GM18868 (cell line): ENCODE results near the gene TRPV4.

Source experiments
- ATAC-seq: cut with Tn5 transposase; IDR thresholded peaks from one replicate; pipeline ENCODE4 v1.9.1; 2021; ENCODE audit warnings: mild to moderate bottlenecking, moderate library complexity; ENCODE audit not compliant: unreplicated experiment

TRPV4 gene

DNA sequence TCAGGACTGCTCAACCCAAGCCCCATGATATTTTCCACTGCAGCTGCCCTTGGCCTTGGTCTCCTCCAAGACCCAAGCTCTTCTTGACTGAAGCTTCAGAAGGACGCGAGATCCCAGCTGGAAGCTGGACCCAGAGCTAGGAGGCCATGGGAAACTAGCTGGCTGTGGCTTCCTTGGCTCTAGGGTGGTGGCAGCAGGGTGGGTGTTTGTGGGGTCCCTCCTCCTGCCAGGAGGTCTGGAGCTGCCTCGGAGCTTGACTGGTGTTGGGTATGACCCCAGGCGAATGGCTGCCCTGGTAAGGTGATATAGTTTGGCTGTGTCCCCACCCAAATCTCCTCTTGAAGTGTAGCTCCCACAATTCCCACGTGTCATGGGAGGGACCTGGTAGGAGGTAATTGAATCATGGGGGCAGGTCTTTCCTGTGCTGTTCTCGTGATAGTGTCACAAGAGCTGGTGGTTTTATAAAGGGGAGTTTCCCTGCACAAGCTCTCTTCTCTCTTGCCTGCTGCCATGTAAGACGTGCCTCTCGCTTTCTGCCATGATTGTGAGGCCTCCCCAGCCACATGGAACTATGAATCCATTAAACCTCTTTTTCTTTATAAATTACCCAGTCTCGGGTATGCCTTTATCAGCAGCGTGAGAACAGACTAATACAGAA, 51.4 kb downstream of the TRPV4 start:
- no peak for ATAC-seq

DNA sequence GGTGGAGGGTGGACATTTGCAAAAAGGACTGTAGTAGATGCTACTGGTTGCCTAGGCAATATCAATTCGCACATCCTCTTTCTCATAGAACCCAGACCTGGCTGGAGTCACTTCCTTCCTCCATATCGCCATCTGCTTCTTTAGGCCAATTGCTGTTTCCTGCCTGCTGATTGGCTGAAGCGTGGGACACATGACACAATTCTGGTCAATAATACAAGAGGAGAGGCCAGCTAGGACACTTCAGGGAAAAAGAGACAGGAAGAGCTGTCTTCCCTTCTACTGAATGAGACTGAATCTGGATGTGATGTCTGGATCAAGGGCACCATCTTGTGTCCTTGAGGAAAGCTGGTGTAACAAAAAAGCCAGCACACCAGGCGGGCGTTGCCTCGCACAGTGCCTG, 53.8 kb downstream of the TRPV4 start:
- ATAC-seq, result no peak

DNA sequence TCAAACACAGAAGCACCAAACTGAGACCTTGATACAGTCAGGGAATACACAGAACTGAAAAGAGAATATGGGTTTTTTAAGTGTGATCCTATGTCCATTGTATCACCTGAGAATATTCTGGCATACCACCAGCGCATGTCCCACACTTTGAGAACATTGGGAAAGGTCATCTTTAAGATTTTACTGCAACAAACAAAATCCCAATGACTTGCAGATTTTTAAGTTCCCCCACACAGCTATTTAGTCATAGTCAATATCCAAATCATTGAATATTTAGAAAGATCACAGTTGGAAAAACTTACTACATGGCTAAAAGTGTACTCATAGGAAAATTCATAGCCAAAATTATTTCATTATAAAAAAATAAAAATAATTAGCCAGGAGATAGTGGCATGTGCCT, 54.5 kb downstream of the TRPV4 start:
- no peak for ATAC-seq

DNA sequence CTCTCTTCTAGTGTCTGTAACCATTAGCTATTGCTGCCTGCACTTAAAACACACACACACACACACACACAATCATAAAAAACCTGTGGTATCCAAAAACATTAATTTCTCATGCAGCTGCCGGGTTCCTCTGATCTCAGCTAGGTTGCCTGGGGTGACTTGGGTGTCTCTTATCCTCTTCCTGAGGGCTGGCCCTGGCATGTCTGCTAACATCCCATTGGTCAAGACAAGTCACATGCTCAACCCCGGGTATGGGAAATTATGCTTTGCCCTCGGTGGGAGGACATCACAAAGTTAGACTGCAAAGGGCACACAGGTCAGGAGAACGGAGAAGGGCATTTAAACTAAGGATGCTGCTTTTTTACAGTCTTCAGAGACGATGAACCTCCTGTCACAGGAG, 55.7 kb downstream of the TRPV4 start:
- no peak for ATAC-seq

DNA sequence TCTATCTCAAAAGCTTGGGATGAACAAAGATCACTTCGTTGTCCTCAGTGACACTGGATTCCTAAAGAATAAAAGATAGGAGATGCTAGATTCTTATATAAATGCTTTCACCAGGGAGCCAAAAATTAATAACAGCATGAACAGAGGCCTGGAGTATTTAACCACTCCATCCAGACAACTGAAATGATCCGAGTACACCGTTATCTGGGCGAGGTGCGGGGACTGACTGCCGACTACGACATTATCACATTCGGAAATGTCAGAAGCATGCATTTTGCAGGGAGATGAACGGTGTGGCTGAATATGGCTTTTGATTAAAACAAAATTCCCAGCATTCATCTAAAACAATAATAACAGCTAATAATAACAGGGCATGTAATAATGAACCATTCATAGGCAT, 56.6 kb downstream of the TRPV4 start:
- no peak for ATAC-seq

DNA sequence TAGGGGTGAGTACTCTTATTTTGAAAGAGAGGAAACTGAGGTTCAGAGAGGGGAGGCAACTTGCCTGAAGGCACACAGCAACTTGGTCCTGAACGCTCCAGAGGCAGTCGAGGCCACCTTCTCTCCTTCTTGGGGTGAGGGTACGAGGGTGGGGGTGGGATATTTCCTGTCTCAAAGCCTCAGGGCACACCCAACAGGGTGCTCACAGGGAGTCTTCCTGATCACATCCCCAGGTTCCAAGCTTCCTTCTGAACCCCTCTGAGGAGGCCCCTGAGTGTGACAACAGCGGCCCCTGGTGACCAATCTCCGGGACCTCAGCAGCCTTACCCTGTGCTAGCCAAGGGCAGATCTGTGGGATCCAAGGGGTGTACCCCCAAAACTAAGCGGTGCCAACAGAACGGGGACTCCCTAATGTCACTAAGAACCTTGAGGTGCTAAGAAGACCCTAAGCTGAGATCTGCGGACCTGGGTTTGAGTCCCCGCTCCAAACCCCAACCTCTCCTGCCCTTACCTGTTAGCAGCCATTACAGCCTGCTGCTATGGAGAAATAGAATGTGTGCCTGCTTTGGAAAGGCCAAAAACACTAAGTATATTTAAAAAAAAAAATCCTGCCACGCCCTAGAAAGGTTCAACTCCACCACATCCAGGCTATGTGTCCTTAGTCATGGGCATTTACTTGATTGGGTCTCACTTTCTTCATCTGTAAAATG, 57.9 kb downstream of the TRPV4 start:
- ATAC-seq, result no peak

DNA sequence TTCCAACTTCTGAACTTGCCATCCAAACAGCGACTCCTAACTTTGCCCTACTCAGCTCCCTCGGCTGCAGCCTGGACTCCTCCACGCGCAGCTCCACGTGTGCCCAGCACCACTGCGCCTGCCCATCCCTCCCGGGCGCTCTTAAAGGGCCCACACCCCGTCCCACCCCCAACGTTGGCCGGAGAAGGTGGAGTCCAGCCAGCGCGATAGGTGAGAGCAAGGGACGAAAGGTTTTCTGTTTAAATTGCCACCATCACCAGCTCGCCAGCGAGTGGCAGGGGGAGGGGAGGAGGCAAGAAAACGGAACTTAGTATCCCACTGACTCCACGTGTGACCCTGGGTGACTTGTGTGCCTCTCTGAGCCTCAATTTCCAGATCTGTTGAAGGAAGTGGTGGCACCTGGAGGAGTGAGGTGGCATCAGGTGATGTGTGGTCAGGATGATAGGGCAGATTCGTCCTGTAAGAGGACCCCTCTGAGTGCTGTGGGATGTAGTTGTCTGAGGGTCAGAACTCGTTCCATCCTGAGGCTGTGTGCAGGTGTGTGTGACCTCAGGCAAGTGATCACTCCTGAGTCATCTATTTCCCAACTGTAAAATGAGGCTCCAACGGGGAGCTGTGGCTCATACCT, 59.7 kb downstream of the TRPV4 start:
- ATAC-seq, result no peak

DNA sequence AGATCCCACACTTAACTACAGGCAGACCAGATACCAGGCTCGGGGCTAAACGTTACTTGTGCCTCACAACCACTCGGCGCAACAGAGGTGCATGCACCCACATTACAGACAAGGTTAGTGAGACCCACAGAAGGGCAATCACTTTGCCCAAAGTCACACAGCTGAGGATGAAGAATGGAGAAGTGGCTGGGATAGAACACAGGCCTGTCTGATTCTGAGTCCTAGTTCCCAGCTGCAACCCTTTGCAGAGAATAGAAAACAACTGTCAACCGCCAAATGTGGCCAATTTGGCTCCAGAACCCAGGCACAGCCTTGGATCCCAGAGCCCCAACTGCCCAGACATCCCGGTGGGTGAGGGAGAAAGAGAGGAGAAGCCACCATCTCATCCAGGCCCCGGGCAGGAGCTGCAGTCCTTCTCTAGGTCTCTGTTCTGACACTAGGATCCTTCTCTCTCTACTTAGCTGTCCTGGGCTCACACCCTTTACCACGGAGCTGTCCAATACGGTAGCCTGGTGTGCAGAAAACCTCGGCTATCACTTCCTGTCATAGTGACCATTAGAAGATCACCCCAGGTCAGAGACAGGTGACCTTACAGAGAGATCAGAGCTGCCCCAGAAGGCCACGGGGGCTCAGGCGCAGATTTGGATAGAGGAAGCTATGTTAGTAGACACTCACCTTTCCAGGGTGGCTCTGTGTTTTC, 60.4 kb downstream of the TRPV4 start:
- no peak for ATAC-seq

DNA sequence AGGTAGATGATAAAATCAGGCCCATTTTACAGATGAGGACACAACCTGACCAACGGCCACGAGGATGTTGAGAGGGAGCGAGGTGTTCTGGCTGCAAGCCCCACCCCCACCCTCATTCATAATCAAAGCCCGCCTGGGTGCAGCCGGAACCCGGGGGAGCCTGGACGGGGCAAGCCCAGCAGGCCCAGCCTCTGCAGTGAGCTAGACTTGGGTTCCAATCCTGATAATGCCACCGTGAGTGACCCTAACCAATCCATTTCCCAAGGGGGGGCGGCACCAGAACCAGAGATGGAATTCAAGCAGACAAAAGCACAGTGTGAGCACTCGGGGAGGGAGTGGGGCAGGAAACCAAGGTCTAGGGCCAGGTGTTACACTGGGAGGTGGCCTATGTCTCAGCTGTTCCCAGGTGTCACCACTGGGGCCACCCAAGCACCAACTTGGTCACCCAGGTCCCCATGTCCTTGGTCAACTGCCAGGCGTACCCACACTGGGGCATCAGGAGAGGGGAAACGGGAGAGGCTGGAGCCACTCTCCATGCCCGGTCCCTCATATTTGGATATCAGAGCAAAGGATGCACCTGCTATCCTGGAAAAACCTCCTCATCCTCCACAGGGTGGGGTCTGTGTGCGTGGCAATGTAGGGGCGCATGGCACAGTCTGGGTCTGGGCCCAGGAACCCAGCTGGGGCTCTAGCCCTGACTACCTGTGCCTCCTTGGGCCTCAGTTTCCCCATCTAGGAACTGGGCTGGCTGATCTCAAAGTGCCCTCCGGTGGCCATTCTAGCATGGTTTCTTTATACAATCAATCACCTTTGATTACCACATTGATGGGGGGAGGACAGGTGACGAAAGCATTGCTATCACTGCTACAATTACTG, 61.2 kb downstream of the TRPV4 start:
- no peak for ATAC-seq

DNA sequence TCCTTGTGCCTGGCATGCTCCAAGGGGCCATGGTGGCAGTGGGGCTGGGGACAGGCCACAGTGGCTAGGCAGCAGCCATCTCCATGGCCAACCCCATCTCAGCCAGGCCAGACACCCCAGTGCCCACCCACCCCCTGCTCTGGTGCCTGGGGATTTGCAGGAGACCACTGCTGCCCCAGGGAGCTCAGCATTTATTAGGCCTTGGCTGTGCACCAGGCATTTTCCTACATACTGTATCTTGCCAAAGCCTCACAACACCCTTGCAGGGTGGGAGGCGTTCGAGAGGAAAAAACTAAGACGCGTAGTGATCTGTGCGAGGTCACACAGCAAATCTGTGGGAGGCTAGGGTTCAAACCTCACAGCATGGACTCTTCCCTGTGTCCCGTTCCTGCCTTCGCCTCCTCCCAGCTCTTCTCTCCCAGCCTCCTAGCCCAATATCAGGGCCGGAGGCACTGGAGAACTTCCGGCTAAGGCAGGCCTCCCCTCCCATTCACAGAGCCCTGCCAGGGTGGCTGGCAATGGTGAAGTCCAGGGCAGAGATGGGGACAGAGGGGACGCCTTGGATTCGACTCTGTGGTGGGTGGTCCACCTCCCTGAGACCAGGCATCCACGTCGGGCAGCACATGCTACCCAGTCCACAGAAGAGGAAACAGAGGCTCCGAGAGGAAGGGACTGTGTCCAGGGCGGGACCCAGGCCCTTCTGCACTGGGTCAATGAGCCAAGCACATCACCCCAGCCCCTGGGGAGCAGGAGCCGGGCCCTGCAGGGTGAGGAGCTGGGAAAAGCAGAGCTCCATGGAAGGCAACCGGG, 62.1 kb downstream of the TRPV4 start:
- ATAC-seq, result no peak

DNA sequence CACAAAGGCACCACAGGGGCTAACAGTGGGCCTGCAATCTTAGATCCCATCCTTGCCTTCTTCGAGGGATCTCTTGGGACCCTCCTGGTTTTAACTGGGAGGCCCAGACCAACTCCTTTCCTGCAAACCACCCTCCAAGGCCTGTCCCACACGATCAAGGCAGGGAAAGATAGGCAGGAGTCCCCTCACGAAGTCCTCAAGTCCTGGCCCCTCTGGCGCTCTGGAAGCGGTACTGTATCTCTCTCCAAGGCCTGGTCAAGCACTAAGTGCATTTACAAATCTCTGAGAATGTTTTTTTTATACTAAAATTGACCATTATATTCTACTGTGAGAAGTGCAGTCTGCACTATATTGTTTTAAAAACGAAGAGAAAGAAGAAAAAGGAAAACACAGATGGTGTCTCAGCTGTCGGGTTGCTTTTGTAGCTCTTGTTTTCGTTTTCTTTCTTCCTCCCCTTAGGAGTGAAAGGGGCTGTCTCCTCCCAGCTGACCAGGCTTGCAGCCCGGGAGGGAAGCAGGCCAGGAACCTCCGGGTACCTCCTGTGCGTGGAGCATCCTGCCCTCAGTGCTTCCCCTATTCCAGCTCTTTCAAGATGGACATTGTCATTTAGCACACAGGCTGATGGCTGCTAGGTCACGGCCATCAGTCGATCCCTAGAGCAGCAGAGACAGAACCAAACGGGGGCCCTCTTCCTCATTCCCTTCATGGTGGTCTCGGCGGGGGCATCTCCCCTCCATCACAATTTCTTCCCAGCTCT, 62.9 kb downstream of the TRPV4 start:
- ATAC-seq, result no peak

DNA sequence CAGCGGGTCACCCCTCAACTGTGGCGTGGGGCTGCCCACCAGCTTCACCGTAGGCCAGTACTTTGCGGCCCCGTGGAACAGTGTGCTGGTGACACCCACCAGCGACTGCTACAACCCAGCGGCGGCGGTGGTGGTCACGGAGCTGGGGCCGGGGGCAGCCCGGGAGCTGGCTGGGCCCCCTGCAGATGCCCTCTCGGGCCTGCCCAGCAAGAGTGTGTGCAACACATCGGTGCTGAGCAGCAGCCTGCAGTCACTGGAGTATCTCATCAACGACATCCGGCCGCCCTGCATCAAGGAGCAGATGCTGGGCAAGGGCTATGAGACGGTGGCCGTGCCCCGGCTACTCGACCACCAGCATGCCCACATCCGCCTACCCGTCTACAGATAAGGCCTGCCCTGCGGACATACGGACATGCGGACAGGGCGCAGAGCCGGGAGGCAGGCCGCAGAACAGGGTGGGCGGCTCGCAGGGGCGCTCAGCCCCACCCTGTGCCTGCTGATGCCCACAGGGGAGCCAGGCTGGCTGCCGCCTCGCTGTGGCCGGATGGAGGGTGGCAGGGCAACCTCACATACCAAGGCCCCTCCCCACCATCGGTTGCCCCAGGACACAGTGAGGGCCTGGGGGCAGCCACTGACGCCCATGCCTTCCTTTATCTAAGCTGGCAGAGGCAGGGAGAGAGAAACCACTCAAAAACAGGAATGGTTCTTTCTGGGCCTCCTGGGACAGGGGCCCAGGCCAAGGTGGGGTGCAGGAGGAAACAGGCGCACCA, 64.1 kb downstream of the TRPV4 start:
- no peak for ATAC-seq

DNA sequence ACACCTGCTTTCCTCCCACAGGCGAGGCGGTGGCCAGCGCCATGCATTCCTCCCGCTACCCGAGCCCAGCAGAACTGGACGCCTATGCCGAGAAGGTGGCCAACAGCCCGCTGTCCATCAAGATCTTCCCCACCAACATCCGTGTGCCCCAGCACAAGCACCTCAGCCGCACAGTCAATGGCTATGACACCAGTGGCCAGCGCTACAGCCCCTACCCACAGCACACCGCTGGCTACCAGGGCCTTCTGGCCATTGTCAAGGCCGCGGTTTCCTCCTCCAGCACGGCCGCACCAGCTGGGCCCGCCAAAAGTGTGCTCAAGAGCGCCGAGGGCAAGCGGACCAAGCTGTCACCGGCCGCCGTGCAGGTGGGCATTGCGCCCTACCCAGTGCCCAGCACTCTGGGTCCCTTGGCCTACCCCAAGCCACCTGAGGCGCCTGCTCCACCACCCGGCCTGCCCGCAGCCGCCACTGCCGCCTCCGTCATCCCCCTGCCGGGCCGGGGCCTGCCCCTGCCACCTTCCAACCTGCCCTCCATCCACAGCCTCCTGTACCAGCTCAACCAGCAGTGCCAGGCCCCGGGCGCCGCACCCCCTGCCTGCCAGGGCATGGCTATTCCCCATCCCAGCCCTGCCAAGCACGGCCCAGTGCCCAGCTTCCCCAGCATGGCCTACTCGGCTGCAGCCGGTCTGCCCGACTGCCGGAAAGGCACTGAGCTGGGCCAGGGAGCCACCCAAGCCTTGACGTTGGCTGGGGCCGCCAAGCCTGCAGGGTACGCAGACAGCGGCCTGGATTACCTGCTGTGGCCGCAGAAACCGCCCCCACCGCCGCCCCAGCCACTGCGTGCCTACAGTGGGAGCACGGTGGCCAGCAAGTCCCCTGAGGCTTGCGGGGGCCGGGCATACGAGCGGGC, 65.0 kb downstream of the TRPV4 start:
- no peak for ATAC-seq

DNA sequence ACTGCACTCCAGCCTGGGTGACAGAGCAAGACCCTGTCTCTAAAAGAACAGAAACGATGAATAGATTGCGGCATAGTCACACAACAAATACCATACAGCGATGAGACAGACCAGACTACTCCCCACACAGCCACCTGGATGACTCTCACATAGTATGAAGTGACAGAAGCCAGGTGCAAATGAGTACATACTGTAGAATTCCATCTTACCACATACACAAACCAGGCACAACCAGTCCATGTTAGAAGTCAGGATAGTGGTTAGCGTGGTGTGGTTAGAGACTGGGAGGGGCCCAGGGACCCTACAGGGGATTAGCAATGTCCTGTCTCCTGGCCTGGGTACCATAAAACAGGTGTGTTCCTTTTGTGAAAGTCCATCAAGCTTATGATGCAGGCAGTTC, 65.7 kb downstream of the TRPV4 start:
- ATAC-seq, result no peak

DNA sequence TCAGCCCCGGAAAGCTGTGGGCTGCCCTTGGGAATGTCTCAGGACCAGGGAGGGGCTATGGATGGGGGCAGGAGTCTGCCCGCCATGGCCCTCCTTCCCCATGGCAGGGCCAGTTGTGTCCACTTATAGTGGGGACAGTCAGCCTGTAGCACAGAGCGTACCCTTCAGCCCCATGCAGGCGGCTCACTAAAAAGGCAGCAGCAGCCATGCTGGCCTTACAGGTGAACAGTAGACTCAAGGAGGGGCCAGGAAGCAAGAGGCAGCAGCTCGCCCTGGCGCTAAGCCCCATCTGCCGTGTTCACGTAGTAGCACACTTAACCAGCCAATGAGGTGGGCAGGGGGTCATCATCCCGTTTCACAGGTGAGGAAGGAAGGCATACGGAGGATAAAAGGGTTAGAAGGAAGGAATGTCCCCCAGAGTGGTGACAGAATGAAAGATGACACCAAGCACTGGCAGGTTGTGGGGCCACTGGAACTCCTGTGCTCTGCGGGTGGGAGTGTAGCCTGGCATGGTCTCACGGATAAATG, 66.9 kb downstream of the TRPV4 start:
- ATAC-seq, result no peak

DNA sequence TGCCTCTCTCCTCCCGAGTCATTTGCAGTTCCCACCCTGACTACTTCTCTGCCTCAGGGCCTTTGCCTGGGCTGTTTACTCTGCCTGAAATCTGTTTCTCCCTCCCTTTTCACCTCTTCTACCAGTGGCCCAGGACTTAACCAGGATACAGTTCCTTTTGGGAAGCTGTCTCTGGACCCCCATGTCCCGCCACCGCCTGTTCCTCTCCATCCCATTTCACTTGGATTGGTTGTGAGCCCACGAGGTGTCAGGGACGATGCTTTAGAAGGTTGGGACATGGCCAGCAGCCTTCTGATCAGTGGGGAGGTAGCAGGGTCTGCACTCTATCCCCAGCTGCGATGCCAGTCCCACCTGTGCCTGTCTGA, 67.8 kb downstream of the TRPV4 start:
- ATAC-seq, result no peak

DNA sequence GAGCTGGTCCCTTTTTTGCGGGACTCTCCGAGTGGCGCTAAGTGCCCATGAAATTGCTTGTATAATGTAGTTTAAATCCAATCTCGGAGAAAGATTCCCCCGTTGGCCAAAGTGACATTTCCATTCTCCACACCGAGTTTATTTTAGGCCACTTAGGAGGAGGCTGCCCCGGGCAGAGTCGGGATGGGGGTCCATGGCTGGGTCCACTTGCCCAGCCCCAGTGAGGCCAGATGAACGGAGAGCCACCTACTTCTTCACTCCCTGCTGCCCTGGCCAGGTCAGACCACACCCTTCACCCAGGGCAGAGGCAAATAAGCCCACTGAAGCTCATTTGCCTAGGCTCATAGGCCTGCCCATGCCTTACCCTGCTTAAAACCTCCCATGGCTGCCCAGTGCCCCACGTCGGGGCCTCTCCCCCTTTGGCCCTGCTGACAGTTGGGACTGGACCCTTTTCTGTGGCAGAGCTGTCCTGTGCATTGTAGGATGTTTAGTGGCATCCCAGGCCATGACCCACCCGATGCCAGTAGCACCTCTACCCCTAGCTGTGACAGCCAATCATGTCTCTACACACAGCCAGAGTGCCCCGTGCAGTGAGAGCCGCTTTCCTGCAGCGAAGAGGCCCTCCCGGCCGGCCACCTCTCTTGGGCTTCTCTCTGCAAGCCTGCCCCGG, 68.3 kb downstream of the TRPV4 start:
- ATAC-seq, result no peak
